Measurements from ENCODE around the gene CACNA1S.

The CACNA1S gene

GRCh38 chr1:201042779-201043461 is 69.3 kb downstream of the CACNA1S start:
- no peak overlapping the region for H3K4me3 ChIP-seq (ENCODE audit: low read length)
- peak; percentile 77 for DNase-seq (ENCODE audit: low read depth)

GRCh38 chr1:201041011-201041410 is 71.2 kb downstream of the CACNA1S start:
- no peak overlapping the region for H3K4me3 ChIP-seq (ENCODE audit: low read length)
- DNase-seq (ENCODE audit: low read depth): no peak
- no peak for TF ChIP-seq CTCF (IDR thresholded peaks at IDR 0.05; ENCODE audit: insufficient read depth, low read depth, low read length, missing control alignments)

More at GRCh38 chr1:201042779-201043461, 69.3 kb downstream of the CACNA1S start:
- peak; percentile 92 for TF ChIP-seq CTCF (IDR thresholded peaks at IDR 0.05; ENCODE audit: insufficient read depth, low read depth, low read length, missing control alignments)

GRCh38 chr1:201039876-201040275 is 72.3 kb downstream of the CACNA1S start:
- TF ChIP-seq CTCF (IDR thresholded peaks at IDR 0.05; ENCODE audit: insufficient read depth, low read depth, low read length, missing control alignments): no peak
- DNase-seq (ENCODE audit: low read depth): no peak

GRCh38 chr1:201039418-201039817 is 72.8 kb downstream of the CACNA1S start:
- DNase-seq (ENCODE audit: low read depth): no peak
- H3K4me3 ChIP-seq (ENCODE audit: low read length): no peak overlapping the region
- TF ChIP-seq CTCF (IDR thresholded peaks at IDR 0.05; ENCODE audit: insufficient read depth, low read depth, low read length, missing control alignments): no peak

More at GRCh38 chr1:201039876-201040275, 72.3 kb downstream of the CACNA1S start:
- no peak overlapping the region for H3K4me3 ChIP-seq (ENCODE audit: low read length)

GRCh38 chr1:201038186-201038876 is 73.9 kb downstream of the CACNA1S start:
- no peak for TF ChIP-seq CTCF (IDR thresholded peaks at IDR 0.05; ENCODE audit: insufficient read depth, low read depth, low read length, missing control alignments)
- no peak overlapping the region for H3K4me3 ChIP-seq (ENCODE audit: low read length)
- DNase-seq (ENCODE audit: low read depth): no peak

- DNase-seq (ENCODE audit: low read depth): no peak
- no peak for TF ChIP-seq CTCF (IDR thresholded peaks at IDR 0.05; ENCODE audit: insufficient read depth, low read depth, low read length, missing control alignments)
- no peak overlapping the region for H3K4me3 ChIP-seq (ENCODE audit: low read length)
These were observed 75.9 kb downstream of the CACNA1S start for GRCh38 chr1:201036188-201036842.
